HG03520 (cell line): ENCODE measurements around the gene KIAA0753.

Source experiments
- ATAC-seq: cut with Tn5 transposase; IDR thresholded peaks from one replicate; pipeline ENCODE4 v1.9.1; 2021; ENCODE audit warnings: mild to moderate bottlenecking, moderate library complexity; ENCODE audit not compliant: unreplicated experiment

Gene KIAA0753

DNA sequence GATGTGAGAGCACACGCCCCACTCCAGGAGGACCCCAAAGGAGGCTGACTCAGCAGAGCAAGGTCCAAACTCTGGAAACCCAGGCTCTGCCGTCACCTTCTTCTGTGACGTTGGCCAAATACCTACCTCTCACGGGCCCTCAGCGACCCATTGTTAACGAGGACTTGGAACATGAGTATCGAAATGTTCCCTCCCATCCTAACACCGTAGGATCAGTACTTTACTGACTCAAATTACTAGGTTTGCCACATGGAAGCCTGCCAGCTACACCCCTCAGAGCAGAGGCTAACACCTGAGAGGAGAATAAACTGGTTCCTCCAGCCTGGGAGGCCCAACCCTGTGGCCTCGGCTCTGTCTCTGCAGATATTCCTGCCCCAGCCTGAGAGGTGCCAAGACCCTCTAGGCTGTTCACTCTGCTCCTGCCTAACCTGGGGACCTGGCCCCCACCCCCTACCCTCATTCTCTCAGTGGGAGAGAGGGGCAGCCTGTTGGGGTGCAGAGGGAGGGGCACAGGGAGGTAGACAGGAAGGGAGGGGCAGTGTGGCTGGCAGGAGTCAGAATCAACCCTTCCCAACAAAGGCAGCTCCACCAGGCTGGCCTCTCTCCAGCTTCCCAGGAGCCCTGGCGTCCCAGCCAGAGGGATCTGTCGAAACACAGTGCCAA, 88.5 kb downstream of the KIAA0753 start:
- ATAC-seq, result no peak

GRCh38 chr17:6551356-6551755, 89.2 kb downstream of the KIAA0753 start:
- ATAC-seq, result no peak

DNA sequence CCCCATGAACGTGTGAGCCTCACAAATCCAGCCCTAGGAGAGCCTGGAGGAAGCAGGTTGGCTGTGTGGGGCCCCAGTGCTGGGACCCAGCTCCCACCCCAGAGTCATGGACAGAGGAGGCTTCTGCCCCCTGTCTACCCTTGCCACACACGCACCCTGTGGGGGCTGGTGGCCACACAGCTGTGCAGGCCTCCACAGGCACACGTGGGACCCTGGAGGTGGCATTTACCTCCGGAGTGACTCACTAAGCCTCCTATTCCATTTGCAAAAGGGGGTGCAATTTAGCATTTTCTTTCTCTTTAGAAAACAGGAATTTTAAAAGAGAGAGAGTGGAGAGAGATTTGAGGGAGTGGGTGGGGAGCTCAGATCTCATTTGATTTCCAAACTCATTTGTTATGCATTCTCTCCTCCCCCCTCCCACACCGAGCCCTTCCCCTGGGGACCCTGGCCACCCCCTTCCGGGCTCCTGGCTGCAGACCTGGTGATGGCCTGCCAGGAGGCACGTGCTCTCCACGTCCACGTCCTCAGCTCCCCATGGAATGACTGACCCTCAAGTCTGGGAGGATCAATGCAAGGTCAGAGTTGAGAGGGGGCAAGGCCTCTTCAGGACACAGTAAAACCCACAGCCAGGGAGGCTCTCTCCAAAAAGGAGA, 91.0 kb downstream of the KIAA0753 start:
- no peak for ATAC-seq

- no peak for ATAC-seq
These were observed 91.8 kb downstream of the KIAA0753 start for GRCh38 chr17:6548578-6549330.

GRCh38 chr17:6548034-6548433, 92.5 kb downstream of the KIAA0753 start:
- no peak for ATAC-seq

DNA sequence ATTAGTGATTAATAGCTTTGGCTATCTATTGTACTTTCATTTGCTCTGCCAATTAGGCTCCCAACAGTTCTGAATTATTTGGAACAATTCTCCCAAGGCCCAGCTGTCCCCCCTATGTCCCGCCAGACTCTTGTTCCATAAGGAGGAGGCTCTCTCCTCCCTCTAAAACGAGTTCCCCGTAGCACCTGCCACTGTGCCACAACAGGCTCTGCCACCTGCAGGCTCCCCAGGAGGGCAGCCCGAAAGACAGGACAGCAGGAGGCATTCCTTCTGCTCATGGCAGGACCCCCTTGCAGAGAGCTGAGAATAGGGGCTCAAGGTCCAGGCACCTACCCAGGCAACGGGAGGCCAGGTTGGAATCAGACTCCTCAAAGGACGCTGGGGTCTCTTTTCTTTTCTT, 93.2 kb downstream of the KIAA0753 start:
- ATAC-seq, result no peak

- ATAC-seq, result no peak
These were observed 94.3 kb downstream of the KIAA0753 start for GRCh38 chr17:6546069-6546718.

DNA sequence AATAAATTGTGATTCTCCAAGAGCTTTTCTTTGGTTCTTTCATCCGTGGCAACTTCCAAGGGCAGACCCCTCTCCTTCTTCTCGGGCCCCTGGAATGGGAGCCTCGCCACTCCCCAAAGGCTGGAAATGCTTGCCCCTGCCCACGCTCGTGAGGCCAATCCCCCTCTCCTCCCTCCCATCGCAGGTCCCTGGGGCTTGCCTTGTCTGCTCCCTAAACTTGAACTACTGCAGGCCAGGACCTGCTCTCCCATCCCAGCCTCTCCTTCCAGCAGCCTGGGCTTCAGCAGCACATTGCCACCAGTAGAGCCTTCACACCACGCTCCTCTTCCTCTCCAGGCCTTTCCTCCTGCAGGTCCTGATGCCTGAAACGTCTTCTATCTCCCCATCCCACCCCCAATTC, 95.2 kb downstream of the KIAA0753 start:
- no peak for ATAC-seq

- no peak for ATAC-seq
These were observed 96.5 kb downstream of the KIAA0753 start for GRCh38 chr17:6544011-6544370.

DNA sequence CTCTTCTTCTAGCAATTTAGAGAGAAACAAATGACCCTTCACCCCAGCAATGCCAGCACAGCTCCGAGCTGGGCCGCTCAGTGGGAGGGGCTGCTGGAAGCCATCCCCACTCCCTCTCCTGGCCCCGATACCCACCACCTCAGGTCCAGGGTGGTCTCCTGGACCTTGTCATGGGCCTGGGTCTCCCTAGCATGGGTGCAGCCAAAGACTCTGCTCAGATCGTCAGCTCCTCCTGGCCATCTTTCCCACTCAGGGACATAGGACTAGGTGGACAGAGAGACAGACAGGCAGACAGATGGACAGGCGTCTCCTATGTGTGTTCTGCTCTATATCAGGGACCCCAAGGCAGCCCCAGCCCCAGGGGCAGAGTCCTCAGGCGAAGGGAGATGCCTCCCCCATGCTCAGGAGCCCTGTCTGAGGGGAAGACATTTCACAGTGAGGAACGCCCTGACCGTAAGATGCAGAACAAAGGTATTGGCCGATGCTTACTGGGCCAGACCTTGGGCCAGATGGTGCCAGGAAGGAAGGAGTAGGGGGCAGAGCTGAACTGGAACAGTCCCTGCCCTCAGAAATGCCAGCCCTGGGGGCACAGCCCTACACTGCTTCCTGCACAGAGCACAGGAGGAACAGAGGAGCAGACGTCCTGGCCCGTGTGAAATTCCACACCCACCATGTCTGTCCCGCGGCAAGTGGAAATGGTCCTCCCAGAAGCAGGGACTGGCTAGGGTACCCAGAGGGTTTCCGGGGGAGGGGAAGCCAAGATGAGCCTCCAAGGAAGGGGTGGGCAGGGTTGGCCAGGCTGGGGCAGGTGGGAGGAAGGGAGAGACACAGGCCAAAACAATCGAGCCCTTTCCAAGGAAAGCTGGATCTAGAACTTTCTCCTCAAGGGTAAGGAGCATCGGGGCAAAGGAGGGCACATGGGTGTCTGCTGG, 97.2 kb downstream of the KIAA0753 start:
- ATAC-seq, result no peak

DNA sequence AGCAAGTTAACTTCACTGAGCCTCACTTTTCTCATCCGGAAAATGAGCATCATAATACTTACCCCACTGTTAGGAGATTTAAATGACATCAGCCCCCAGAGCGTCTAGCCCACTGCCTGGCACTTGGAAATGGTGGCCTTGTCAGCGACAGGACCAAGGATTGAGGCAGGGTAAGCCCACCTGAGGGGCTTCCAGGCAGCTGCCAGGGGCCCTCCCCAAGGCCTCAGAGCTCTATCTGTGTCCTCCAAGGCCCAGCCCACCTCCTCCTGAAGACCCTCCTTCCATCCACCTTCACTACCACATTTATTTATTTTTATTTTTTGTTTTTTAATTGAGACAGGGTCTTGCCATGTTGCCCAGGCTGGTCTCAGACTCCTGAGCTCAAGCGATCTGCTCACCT, 97.9 kb downstream of the KIAA0753 start:
- no peak for ATAC-seq

- ATAC-seq, result no peak
These were observed 98.6 kb downstream of the KIAA0753 start for GRCh38 chr17:6541886-6542285.

- ATAC-seq, result no peak
These were observed 100.6 kb downstream of the KIAA0753 start for GRCh38 chr17:6539871-6540270.

- ATAC-seq, result no peak
These were observed 103.9 kb downstream of the KIAA0753 start for GRCh38 chr17:6536566-6537065.

GRCh38 chr17:6536053-6536452, 104.5 kb downstream of the KIAA0753 start:
- no peak for ATAC-seq

DNA sequence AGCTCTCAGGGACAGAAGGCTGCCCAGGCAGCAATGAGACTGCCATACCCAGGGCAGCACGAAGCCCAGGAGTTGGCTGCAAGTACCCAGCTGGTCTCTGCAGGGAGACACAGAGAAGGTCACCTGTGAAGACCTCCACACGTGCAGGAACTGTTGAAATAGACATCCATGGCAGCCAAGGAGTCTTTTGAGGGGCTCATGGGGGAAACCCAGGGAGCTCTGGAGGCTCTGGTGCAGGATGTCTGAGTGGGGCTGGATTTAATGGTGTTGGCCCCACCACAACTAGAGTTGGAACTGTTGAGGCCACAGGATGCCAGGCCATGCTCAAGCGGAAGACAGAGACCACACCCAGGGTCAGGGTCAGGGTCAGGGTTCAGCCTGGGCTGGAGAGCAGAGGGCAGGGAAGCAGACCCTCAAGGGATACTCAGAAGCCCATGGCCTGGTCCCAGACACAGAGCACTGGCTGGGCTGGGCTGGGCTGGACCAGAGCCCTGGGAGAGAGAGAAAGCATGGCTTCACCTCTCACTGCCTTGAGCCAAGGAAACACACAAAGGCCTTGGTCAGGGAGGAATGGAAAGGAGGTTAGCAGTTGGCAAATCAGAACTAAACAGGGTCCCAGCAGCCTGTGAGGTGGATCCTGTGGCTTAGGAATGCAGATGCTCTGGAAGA, 105.5 kb downstream of the KIAA0753 start:
- no peak for ATAC-seq

- ATAC-seq, result no peak
These were observed 108.0 kb downstream of the KIAA0753 start for GRCh38 chr17:6532441-6532885.

DNA sequence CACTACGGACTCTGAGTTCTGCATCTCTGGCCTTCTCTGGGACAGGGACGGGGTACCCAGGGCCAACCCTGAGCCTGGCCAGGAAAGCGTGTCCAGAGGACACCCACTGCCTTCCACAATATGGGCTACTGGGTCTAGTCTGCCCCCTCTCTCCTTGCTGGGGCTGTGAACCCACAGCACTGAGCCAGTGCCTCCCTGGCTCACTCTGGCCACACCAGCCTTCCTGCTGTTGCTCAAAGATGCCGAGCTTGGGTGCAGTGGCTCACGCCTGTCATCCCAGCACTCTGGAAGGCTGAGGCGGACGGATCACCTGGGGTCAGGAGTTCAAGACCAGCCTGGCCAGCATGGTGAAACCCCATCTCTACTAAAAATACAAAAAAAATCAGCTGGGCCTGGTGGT, 108.9 kb downstream of the KIAA0753 start:
- ATAC-seq, result no peak

DNA sequence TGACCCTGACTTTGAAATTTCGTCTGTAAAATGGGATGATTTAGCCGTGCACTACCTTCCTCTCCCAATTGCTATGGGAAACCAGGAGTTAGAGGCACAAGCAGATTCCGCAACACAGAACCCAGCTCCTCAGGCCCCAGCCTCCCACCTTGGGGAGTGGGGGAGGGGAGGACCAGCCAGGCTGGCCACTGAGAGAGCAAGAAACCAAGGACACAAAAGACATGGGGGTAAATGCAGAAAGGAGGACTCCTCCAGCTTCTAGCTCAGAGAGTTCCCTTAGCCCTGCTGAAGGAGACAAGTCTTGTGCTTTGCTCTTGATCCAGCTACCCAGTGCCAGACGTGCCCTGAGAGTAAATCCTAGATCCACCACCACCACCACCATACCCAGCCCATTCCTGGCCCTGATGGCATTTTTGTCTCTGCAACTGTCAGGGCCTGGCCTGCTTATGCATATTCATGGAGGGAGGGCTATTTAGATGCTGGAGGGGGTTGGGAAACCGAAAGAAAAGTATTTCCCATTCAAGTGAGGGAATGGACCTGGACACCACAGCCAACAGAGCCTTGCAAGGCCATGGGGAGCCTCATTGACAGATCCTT, 110.1 kb downstream of the KIAA0753 start:
- ATAC-seq, result no peak
